ENCODE results near the gene DHRS12.

The DHRS12 gene

GRCh38 chr13:51747438-51748434 is 56.2 kb downstream of the DHRS12 start:
- no peak for DNase-seq

- DNase-seq = no peak
Measured at GRCh38 chr13:51746802-51747201, 57.2 kb downstream of the DHRS12 start.

GRCh38 chr13:51745243-51745642 is 58.7 kb downstream of the DHRS12 start:
- DNase-seq = no peak

- no peak for DNase-seq
Measured at GRCh38 chr13:51742611-51743010, 61.4 kb downstream of the DHRS12 start.

GRCh38 chr13:51742031-51742430 is 61.9 kb downstream of the DHRS12 start:
- no peak for DNase-seq

- DNase-seq = no peak
Measured at GRCh38 chr13:51740698-51741097, 63.3 kb downstream of the DHRS12 start.

- DNase-seq = no peak
Measured at GRCh38 chr13:51739027-51739764, 64.8 kb downstream of the DHRS12 start.

GRCh38 chr13:51738226-51738905 is 65.6 kb downstream of the DHRS12 start:
- no peak for DNase-seq

GRCh38 chr13:51737609-51738008 is 66.4 kb downstream of the DHRS12 start:
- no peak for DNase-seq

GRCh38 chr13:51734786-51735185 is 69.2 kb downstream of the DHRS12 start:
- DNase-seq = no peak

- DNase-seq = peak; percentile 75
Measured at GRCh38 chr13:51733374-51734298, 70.3 kb downstream of the DHRS12 start.

GRCh38 chr13:51731759-51732158 is 72.2 kb downstream of the DHRS12 start:
- no peak for DNase-seq

- DNase-seq = no peak
Measured at GRCh38 chr13:51730927-51731326, 73.0 kb downstream of the DHRS12 start.

GRCh38 chr13:51729866-51730553 is 74.0 kb downstream of the DHRS12 start:
- peak; percentile 87 for DNase-seq

GRCh38 chr13:51728972-51729371 is 75.0 kb downstream of the DHRS12 start:
- DNase-seq = peak; percentile 53

- no peak for DNase-seq
Measured at GRCh38 chr13:51728275-51728673, 75.7 kb downstream of the DHRS12 start.

- no peak for DNase-seq
Measured at GRCh38 chr13:51727634-51728274, 76.2 kb downstream of the DHRS12 start.

- DNase-seq = no peak
Measured at GRCh38 chr13:51726446-51727193, 77.3 kb downstream of the DHRS12 start.

GRCh38 chr13:51724721-51725120 is 79.2 kb downstream of the DHRS12 start:
- no peak for DNase-seq

GRCh38 chr13:51723529-51723928 is 80.4 kb downstream of the DHRS12 start:
- no peak for DNase-seq
